ENCODE data around the gene DNAH17. TPM values are rescaled to one million over a fixed set of nuclear protein-coding genes. Genes with fewer than 3 reads are reported as not detected.

The DNAH17 gene
- total and polyA plus RNA-seq, 2 donors (not counting 3 experiments of a cell fraction or from before 2014, with no cell fraction given) = not detected

DNA sequence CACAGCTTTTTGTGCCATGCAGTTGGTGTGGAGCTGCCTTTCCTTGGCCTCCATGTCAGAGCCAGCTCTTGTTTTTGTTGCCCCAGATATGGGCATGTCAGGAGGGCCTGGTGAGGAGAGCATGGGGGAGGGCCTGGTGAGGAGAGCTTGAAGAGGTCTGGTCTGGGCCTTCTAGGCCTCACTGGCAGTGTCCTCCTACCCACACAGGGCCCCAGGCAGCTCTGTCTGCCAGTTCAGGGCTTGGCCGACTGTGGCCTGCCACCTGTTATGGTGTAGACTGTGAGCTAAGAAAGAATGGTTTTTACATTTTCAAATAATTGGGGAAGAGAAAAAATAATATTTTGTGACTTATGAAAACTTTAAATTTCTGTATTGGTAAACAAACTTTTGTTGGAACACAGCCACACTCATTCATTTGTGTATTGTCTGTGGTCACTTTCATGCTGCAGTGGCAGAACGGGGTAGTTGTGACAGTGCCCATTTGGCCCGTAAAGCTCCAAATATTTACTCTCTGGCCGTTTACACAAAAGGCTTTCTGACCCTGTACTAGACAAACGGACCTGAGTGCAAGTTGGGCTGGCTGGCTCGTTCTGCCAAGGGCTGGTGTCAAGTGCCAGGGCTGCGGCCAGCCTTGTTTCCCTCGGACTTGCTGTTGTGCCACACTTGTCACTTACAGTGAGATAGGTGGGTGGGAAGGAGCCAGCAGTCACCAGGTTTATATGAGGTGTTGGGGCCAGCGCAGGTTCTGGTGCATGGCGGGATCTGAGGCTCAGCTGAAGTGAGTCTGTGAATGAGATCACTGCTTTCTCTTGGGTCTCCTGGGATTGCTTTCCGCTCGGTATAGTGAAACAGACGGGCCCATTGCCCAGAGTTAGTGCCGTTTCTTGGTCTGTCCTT lies 180.5 kb downstream of the DNAH17 start:
- DNase-seq (ENCODE audit: low read depth, low spot score) (no peak), FAIRE-seq (peak; percentile 44)
- Histone ChIP-seq H4K20me1 (replicated peaks; ENCODE audit: control insufficient read depth, extremely low read depth, insufficient read depth, low read length) (no peaks in the 10 kb centered on the region), H3K9me1 (replicated peaks; ENCODE audit: control insufficient read depth, extremely low read depth, insufficient read depth, low read length) (no peaks in the 10 kb centered on the region), H3K9ac (replicated peaks; ENCODE audit: extremely low read depth, insufficient read depth, low read length) (no peak overlapping the region), H3K4me1 (ENCODE audit: control insufficient read depth, extremely low read depth, insufficient read depth, low read length) (peaks cover 21% of the 10 kb centered on the region), H3K36me3 (ENCODE audit: control insufficient read depth in 2 of 2, extremely low read depth in 1 of 2, insufficient read depth in 2 of 2, low read length in 2 of 2) (peaks cover 17 to 46% of the 10 kb centered on the region in 2 experiments), H3K79me2 (ENCODE audit: control insufficient read depth, insufficient read depth, low read length) (peaks cover 54% of the 10 kb centered on the region), H3K4me2 (ENCODE audit: insufficient read depth, low read length) (no peak overlapping the region), H3K27me3 (ENCODE audit: control insufficient read depth in 2 of 2, insufficient read depth in 2 of 2, low read length in 2 of 2) (no peaks in the 10 kb centered on the region), H3K4me3 (replicated peaks in 1 of 3; ENCODE audit: insufficient read depth in 1 of 3, low read depth in 1 of 3, low read length in 3 of 3) (no peak overlapping the region), H3K27ac (ENCODE audit: insufficient read depth, low read depth, low read length) (no peak overlapping the region), H3K9me3 (replicated peaks; ENCODE audit: control insufficient read depth, insufficient read depth, low read length) (no peaks in the 10 kb centered on the region), H2AFZ (ENCODE audit: low read depth, low read length) (no peak overlapping the region)
- POLR2A ChIA-PET = no interaction called here
- intact Hi-C loops (cut with micrococcal nuclease) = no loop called here
- CTCF ChIA-PET = interaction anchor here (1.5 to 2.0 kb wide), 3 partner anchors 8 to 36 kb away, joined by 4 to 14 read pairs (median 5); partner anchors contain the start of gene SOCS3
- no TSS peak for BruUV-seq (replicated peaks)
- dilution Hi-C loops (cut with MboI; ENCODE audit: extremely low pct_ligation_motif_present, low sequenced_read_pairs) = no loop called here
- no peak for TF ChIP-seq JUN (IDR thresholded peaks at IDR 0.05; ENCODE audit: borderline replicate concordance, insufficient read depth, insufficient read length, low read depth)
- TF ChIP-seq MYC (IDR thresholded peaks at IDR 0.05; ENCODE audit: low read depth, low read length) = no peak
- TF ChIP-seq, protein P1, sequence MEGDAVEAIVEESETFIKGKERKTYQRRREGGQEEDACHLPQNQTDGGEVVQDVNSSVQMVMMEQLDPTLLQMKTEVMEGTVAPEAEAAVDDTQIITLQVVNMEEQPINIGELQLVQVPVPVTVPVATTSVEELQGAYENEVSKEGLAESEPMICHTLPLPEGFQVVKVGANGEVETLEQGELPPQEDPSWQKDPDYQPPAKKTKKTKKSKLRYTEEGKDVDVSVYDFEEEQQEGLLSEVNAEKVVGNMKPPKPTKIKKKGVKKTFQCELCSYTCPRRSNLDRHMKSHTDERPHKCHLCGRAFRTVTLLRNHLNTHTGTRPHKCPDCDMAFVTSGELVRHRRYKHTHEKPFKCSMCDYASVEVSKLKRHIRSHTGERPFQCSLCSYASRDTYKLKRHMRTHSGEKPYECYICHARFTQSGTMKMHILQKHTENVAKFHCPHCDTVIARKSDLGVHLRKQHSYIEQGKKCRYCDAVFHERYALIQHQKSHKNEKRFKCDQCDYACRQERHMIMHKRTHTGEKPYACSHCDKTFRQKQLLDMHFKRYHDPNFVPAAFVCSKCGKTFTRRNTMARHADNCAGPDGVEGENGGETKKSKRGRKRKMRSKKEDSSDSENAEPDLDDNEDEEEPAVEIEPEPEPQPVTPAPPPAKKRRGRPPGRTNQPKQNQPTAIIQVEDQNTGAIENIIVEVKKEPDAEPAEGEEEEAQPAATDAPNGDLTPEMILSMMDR (IDR thresholded peaks at IDR 0.05; ENCODE audit: extremely low read depth in 1 of 2, insufficient read depth in 1 of 2, low read depth in 1 of 2, low read length in 2 of 2) = no peak
- no peak for TF ChIP-seq FOS (IDR thresholded peaks at IDR 0.05; ENCODE audit: borderline replicate concordance, insufficient read depth, low read length)
- TF ChIP-seq EZH2 (IDR thresholded peaks at IDR 0.05; ENCODE audit: borderline replicate concordance, low read depth, low read length, severe bottlenecking) = no peak
- TF ChIP-seq GATA2 (IDR thresholded peaks at IDR 0.05; ENCODE audit: insufficient read depth, insufficient read length, low read depth, low read length) = no peak
- TF ChIP-seq, protein P2, sequence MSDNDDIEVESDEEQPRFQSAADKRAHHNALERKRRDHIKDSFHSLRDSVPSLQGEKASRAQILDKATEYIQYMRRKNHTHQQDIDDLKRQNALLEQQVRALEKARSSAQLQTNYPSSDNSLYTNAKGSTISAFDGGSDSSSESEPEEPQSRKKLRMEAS (IDR thresholded peaks at IDR 0.05; ENCODE audit: insufficient read depth, insufficient read length) = no peak
- TF ChIP-seq POLR2AphosphoS5 (IDR thresholded peaks at IDR 0.05; ENCODE audit: insufficient read depth, low read depth, low read length) = no peak
- TF ChIP-seq POLR2A (IDR thresholded peaks at IDR 0.05; ENCODE audit: low read depth, low read length) = no peak

Measured in endothelial cell of umbilical vein (primary cell).